ENCODE measurements around the gene MTHFSD.

DNA sequence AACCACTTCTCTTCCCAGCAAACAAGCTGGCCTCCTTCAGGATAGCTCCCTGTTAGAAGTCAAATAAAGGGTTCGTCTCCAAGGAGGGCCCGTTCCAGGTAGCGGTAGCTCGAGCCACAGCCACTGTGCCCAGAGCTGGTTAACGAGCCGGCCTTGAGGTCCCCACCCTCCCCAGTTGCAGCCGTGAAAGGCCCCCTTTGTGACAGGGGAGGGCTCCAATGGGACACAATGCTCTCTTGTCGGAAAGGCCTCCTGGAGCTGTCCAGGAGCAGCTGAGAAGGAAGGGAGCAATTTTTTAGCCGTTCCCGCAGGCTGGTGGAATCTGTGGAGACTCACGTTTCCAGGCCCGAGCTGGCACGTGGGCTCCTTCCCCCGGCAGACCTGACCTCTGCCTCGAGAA is 74.6 kb downstream of the MTHFSD start:
- TF ChIP-seq CTCF (IDR thresholded peaks at IDR 0.05) (no peak), ELF4 (CRISPR knock-in tag; IDR thresholded peaks at IDR 0.05; ENCODE audit: low read depth) (no peak), CBFB (CRISPR knock-in tag; IDR thresholded peaks at IDR 0.05; ENCODE audit: low read depth) (no peak), NFYB (CRISPR knock-in tag; conservative IDR thresholded peaks at IDR 0.05; ENCODE audit: low read depth) (no peak), JUN (CRISPR knock-in tag; IDR thresholded peaks at IDR 0.05) (no peak), ZNF138 (CRISPR knock-in tag; conservative IDR thresholded peaks at IDR 0.05) (no peak), ZNF416 (CRISPR knock-in tag; IDR thresholded peaks at IDR 0.05) (no peak), CREM (CRISPR knock-in tag; IDR thresholded peaks at IDR 0.05) (no peak), ZNF423 (CRISPR knock-in tag; IDR thresholded peaks at IDR 0.05) (no peak), KAT7 (CRISPR knock-in tag; IDR thresholded peaks at IDR 0.05; ENCODE audit: borderline replicate concordance) (no peak), CREB1 (CRISPR knock-in tag; IDR thresholded peaks at IDR 0.05) (no peak)
- TF ChIP-seq, protein P1, sequence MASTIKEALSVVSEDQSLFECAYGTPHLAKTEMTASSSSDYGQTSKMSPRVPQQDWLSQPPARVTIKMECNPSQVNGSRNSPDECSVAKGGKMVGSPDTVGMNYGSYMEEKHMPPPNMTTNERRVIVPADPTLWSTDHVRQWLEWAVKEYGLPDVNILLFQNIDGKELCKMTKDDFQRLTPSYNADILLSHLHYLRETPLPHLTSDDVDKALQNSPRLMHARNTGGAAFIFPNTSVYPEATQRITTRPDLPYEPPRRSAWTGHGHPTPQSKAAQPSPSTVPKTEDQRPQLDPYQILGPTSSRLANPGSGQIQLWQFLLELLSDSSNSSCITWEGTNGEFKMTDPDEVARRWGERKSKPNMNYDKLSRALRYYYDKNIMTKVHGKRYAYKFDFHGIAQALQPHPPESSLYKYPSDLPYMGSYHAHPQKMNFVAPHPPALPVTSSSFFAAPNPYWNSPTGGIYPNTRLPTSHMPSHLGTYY (CRISPR knock-in tag; IDR thresholded peaks at IDR 0.05): no peak

Data from WTC11 (cell line).